HG03378 (cell line): ENCODE results near the gene PROSER2.

Source experiments
- ATAC-seq: cut with Tn5 transposase; IDR thresholded peaks from one replicate; pipeline ENCODE4 v1.9.1; 2021; ENCODE audit warnings: mild to moderate bottlenecking, moderate library complexity; ENCODE audit not compliant: unreplicated experiment

The PROSER2 gene

GRCh38 chr10:11865561-11865960, 42.4 kb downstream of the PROSER2 start:
- ATAC-seq: no peak

- no peak for ATAC-seq
Measured at GRCh38 chr10:11866199-11866925, 43.2 kb downstream of the PROSER2 start.

GRCh38 chr10:11869219-11869618, 46.1 kb downstream of the PROSER2 start:
- ATAC-seq: no peak

GRCh38 chr10:11869743-11870460, 46.7 kb downstream of the PROSER2 start:
- ATAC-seq: no peak

- no peak for ATAC-seq
Measured at GRCh38 chr10:11870461-11870780, 47.3 kb downstream of the PROSER2 start.

GRCh38 chr10:11870900-11871400, 47.8 kb downstream of the PROSER2 start:
- ATAC-seq: no peak

- ATAC-seq: no peak
Measured at GRCh38 chr10:11871466-11871865, 48.3 kb downstream of the PROSER2 start.

- no peak for ATAC-seq
Measured at GRCh38 chr10:11874568-11875493, 51.7 kb downstream of the PROSER2 start.

- ATAC-seq: no peak
Measured at GRCh38 chr10:11875494-11876281, 52.5 kb downstream of the PROSER2 start.

GRCh38 chr10:11876324-11876723, 53.2 kb downstream of the PROSER2 start:
- ATAC-seq: no peak

GRCh38 chr10:11876805-11877590, 53.8 kb downstream of the PROSER2 start:
- no peak for ATAC-seq

GRCh38 chr10:11877591-11877905, 54.4 kb downstream of the PROSER2 start:
- ATAC-seq: no peak

GRCh38 chr10:11878776-11879175, 55.6 kb downstream of the PROSER2 start:
- no peak for ATAC-seq

- ATAC-seq: no peak
Measured at GRCh38 chr10:11879387-11880094, 56.4 kb downstream of the PROSER2 start.

GRCh38 chr10:11880151-11881029, 57.2 kb downstream of the PROSER2 start:
- ATAC-seq: no peak

GRCh38 chr10:11881030-11881476, 57.9 kb downstream of the PROSER2 start:
- ATAC-seq: no peak

GRCh38 chr10:11881477-11882417, 58.6 kb downstream of the PROSER2 start:
- ATAC-seq: no peak
